Smooth muscle cell (in vitro differentiated cells): Measurements from ENCODE around the gene NRP1. TPM values are rescaled to one million over a fixed set of nuclear protein-coding genes. Genes with fewer than 3 reads are reported as not detected.
A peak's percentile ranks its signal among the peaks of the same experiment; 100 is the strongest.

Source experiments
- DNase-seq: peaks from one replicate; lab custom pipeline; 2025; ENCODE audit not compliant: unreplicated experiment; lab: John Stamatoyannopoulos, UW
- H2AFZ ChIP-seq: fragments of 200-600 bp; sonication (generic); 2 replicates; pipeline ENCODE4 v1.6.0; 2016; ENCODE audit warnings: antibody characterized with exemption, low read depth, mild to moderate bottlenecking
- H3F3A ChIP-seq: fragments of 200-600 bp; sonication (generic); 2 replicates; pipeline ENCODE4 v1.6.0; 2017; ENCODE audit warnings: antibody characterized with exemption, low read depth
- H3K27ac ChIP-seq: fragments of 200-600 bp; sonication (generic); 2 replicates; pipeline ENCODE4 v1.5.1; 2016; ENCODE audit warnings: low read depth, mild to moderate bottlenecking
- H3K27me3 ChIP-seq: fragments of 200-600 bp; sonication (generic); 2 replicates; pipeline ENCODE4 v1.6.1; 2016; ENCODE audit warnings: low read depth, mild to moderate bottlenecking
- H3K36me3 ChIP-seq: fragments of 200-600 bp; sonication (generic); 2 replicates; pipeline ENCODE4 v1.5.1; 2016; ENCODE audit warnings: low read depth
- H3K4me1 ChIP-seq: fragments of 200-600 bp; sonication (generic); 2 replicates; pipeline ENCODE4 v1.5.1; 2016; ENCODE audit warnings: low read depth
- H3K4me2 ChIP-seq: fragments of 200-600 bp; sonication (generic); 2 replicates; pipeline ENCODE4 v1.6.0; 2016; ENCODE audit warnings: mild to moderate bottlenecking
- H3K4me3 ChIP-seq: fragments of 200-600 bp; sonication (generic); 2 replicates; pipeline ENCODE4 v1.5.1; 2016; ENCODE audit warnings: mild to moderate bottlenecking
- H3K79me2 ChIP-seq: fragments of 200-600 bp; sonication (generic); 2 replicates; pipeline ENCODE4 v1.6.0; 2016; ENCODE audit warnings: low read depth, mild to moderate bottlenecking
- H3K9ac ChIP-seq: fragments of 200-600 bp; sonication (generic); 2 replicates; pipeline ENCODE4 v1.6.0; 2016; ENCODE audit warnings: low read depth
- H3K9me3 ChIP-seq: fragments of 200-600 bp; sonication (generic); replicated peaks from 2 replicates; pipeline ENCODE4 v1.5.1; 2016; ENCODE audit warnings: low read depth
- H4K20me1 ChIP-seq: fragments of 200-600 bp; sonication (generic); 2 replicates; pipeline ENCODE4 v1.6.0; 2016; ENCODE audit warnings: low read depth
- WGBS: methylation state at CpG from one replicate; pipeline ENCODE4 v1.1.7; 2016; ENCODE audit warnings: low lambda C conversion rate; 5-methylcytosine and 5-hydroxymethylcytosine counted together
- polyA plus RNA-seq: library from polyadenylated mRNA; unstranded; fragments of >200 nt; fragmentation: Nextera tagmentation; extraction: Ambion mirVana; gene quantifications from 2 replicates; pipeline ENCODE4 v1.2.1, GENCODE V29; 2016
- total RNA-seq: library from RNA; depleted of rRNA; stranded (reverse); fragments of >200 nt; gene quantifications from 2 replicates; pipeline ENCODE4 v1.2.3, GENCODE V29; 2014
- TF ChIP-seq, protein P1 (sequence below): fragments of 200-600 bp; sonication (generic); IDR thresholded peaks from 2 replicates; pipeline ENCODE4 v1.5.1; 2017; ENCODE audit warnings: borderline replicate concordance, mild to moderate bottlenecking, antibody characterized with exemption; ENCODE audit not compliant: insufficient read depth, poor library complexity, severe bottlenecking

Gene NRP1
- total and polyA plus RNA-seq, 2 experiments from 2014 or later = 74.8 to 80.4 TPM

DNA sequence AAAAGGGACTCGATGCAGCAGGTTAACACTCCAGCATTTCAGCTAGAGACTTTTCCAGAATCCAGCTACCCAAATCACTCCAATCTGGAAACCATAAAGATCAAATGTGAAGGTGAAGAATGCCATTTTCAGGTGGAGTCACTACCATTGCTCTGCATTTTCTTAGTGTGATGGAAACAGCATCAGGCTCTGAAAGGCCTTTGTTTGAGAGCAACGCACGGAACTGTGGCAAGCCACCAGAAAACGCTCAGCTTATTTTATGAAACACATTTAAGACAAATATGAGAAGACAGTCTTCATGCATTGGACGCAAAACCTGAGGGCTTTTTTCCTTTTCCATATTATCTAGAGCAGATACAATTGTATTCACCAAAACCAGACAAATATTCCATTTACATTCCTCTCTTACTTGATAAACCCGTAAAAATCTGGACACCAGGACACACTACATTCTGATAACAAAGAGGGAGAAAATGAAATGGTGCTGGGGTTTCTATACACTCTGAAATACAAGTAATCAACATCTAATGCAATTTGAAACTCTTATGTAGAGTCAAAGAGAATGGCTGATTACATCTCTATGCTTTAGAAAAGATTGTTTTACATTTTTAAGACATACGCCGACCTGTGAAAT, 99.1 kb downstream of the NRP1 start:
- Histone ChIP-seq H3K27ac (peak overlapping the region; percentile 95), H3K4me1 (peaks cover 27% of the 10 kb centered on the region), H3K9ac (no peak overlapping the region)

DNA sequence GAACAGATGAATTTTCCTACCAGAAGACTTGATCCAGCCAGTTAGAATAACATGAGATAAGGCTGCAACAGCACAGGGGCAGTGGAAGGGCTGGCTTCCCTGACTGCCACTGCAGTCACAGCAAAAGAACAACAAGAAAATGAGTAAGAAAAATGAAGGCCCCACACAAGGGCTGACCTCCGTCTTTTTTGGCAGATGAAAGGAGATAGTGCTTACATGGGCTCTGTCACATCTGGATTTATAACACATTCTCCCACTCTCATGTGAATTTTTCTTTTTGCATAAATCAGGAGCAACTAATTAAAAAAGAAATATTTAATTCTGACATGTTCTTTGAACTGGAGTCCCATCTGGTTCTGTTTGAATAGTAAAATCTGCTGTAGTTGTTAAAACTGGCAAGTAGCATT, 99.6 kb downstream of the NRP1 start:
- Histone ChIP-seq H3K9me3 (no peaks in the 10 kb centered on the region), H2AFZ (no peak overlapping the region), H4K20me1 (no peaks in the 10 kb centered on the region), H3K27ac (peak overlapping the region; percentile 95), H3K27me3 (no peaks in the 10 kb centered on the region), H3K4me2 (peak overlapping the region; percentile 57), H3K4me1 (peaks cover 27% of the 10 kb centered on the region), H3K9ac (no peak overlapping the region), H3K4me3 (no peak overlapping the region), H3F3A (peaks cover 45% of the 10 kb centered on the region), H3K36me3 (no peaks in the 10 kb centered on the region), H3K79me2 (peaks cover 6% of the 10 kb centered on the region)
- 9% methylated on average over 1 of the region's 1 CpG for whole genome bisulfite sequencing
- TF ChIP-seq, protein P1, sequence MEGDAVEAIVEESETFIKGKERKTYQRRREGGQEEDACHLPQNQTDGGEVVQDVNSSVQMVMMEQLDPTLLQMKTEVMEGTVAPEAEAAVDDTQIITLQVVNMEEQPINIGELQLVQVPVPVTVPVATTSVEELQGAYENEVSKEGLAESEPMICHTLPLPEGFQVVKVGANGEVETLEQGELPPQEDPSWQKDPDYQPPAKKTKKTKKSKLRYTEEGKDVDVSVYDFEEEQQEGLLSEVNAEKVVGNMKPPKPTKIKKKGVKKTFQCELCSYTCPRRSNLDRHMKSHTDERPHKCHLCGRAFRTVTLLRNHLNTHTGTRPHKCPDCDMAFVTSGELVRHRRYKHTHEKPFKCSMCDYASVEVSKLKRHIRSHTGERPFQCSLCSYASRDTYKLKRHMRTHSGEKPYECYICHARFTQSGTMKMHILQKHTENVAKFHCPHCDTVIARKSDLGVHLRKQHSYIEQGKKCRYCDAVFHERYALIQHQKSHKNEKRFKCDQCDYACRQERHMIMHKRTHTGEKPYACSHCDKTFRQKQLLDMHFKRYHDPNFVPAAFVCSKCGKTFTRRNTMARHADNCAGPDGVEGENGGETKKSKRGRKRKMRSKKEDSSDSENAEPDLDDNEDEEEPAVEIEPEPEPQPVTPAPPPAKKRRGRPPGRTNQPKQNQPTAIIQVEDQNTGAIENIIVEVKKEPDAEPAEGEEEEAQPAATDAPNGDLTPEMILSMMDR = no peak
- DNase-seq = no peak

More for the DNA sequence above, 99.1 kb downstream of the NRP1 start:
- Histone ChIP-seq H3K36me3 (no peaks in the 10 kb centered on the region), H3K4me3 (no peak overlapping the region), H3K4me2 (peak overlapping the region; percentile 57), H3K9me3 (no peaks in the 10 kb centered on the region), H3K79me2 (peaks cover 6% of the 10 kb centered on the region), H3F3A (peaks cover 47% of the 10 kb centered on the region), H2AFZ (no peak overlapping the region), H4K20me1 (no peaks in the 10 kb centered on the region), H3K27me3 (no peaks in the 10 kb centered on the region)
- DNase-seq = no peak
- WGBS = 76% methylated on average over 8 of the region's 8 CpGs
- TF ChIP-seq, protein P1 = no peak

DNA sequence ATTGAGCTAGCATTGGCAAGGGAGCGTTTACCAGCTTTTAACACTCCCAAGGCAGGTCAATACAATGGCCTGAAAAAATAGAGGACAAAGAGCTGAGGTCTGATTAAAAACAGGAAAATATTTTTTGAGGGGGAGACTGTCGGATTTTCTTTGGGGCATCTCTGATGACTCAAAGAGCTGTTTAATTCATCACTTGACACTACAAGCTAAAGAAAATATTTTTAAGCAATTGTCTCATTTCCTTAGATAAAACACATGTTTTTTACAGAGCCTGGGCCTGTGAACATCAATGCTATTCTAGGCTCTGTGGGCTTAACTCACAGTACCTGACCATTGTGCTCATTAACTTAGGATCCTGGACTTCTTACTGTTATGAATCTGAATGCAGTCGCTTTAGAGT, 100.8 kb downstream of the NRP1 start:
- no peaks in the 10 kb centered on the region for H3K9me3 ChIP-seq
- H3K9ac ChIP-seq = no peak overlapping the region
- H3K27me3 ChIP-seq = no peaks in the 10 kb centered on the region
- TF ChIP-seq, protein P1 = no peak
- peaks cover 33% of the 10 kb centered on the region for H3F3A ChIP-seq
- H2AFZ ChIP-seq = no peak overlapping the region
- 79% methylated on average over 3 of the region's 3 CpGs for WGBS
- peak overlapping the region; percentile 57 for H3K4me2 ChIP-seq
- no peaks in the 10 kb centered on the region for H4K20me1 ChIP-seq
- H3K79me2 ChIP-seq = peaks cover 6% of the 10 kb centered on the region
- H3K4me1 ChIP-seq = peaks cover 27% of the 10 kb centered on the region
- no peak overlapping the region for H3K4me3 ChIP-seq
- no peaks in the 10 kb centered on the region for H3K36me3 ChIP-seq
- no peak for DNase-seq
- peak overlapping the region; percentile 95 for H3K27ac ChIP-seq

DNA sequence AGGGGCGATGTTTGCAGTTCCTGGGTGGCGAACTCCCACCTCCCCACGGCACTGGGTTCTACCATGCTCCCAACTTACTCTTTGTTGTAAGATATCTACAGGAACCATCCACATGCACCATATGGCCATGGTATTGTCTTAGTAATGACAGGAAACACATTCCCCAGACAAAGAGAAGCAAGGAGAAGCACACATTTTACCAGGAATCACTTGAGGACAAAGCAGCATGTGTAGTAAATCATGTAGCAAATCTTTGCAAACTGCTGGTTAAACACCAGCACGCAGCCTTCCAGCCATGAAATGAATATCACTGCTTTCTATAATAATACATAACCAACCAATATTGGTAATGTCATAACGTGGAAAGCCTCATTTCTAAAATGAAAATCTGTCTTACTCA, 101.2 kb downstream of the NRP1 start:
- Histone ChIP-seq H3K9me3 (no peaks in the 10 kb centered on the region), H3K36me3 (no peaks in the 10 kb centered on the region), H3K79me2 (peaks cover 9% of the 10 kb centered on the region), H3K4me2 (no peak overlapping the region), H3K9ac (no peak overlapping the region), H3K4me3 (no peak overlapping the region), H4K20me1 (no peaks in the 10 kb centered on the region), H3F3A (peaks cover 33% of the 10 kb centered on the region), H3K27me3 (no peaks in the 10 kb centered on the region), H2AFZ (no peak overlapping the region), H3K27ac (peak overlapping the region; percentile 95), H3K4me1 (peaks cover 27% of the 10 kb centered on the region)
- TF ChIP-seq, protein P1 = no peak
- 100% methylated on average over 5 of the region's 5 CpGs for WGBS
- DNase-seq = no peak
